ENCODE measurements around the gene DGLUCY.

DGLUCY gene

GRCh38 chr14:91159182-91159581 lies 45.3 kb downstream of the DGLUCY start:
- Histone ChIP-seq H2AFZ (ENCODE audit: low read depth, low read length) (no peak overlapping the region), H3K27ac (ENCODE audit: low read length) (no peak overlapping the region), H3K4me1 (ENCODE audit: insufficient read depth, low read length) (no peaks in the 10 kb centered on the region), H3K36me3 (ENCODE audit: insufficient read depth, low read length) (peaks cover 59% of the 10 kb centered on the region), H3K4me2 (ENCODE audit: insufficient read depth, low read length) (no peak overlapping the region), H3K9ac (ENCODE audit: low read depth, low read length) (no peak overlapping the region), H3K27me3 (ENCODE audit: insufficient read depth, low read length, poor library complexity) (no peaks in the 10 kb centered on the region), H3K9me3 (ENCODE audit: insufficient read depth, low read length, severe bottlenecking) (no peaks in the 10 kb centered on the region), H3K79me2 (ENCODE audit: insufficient read depth, low read length) (no peaks in the 10 kb centered on the region), H3K4me3 (ENCODE audit: low read depth in 1 of 2, low read length in 2 of 2) (no peak overlapping the region), H4K20me1 (ENCODE audit: insufficient read depth, low read length) (no peaks in the 10 kb centered on the region)
- ATAC-seq (ENCODE audit: insufficient read depth, low read depth) (no peak), DNase-seq (no peak)
- TF ChIP-seq EZH2 (IDR thresholded peaks at IDR 0.05; ENCODE audit: borderline replicate concordance, low read depth, low read length, severe bottlenecking) (no peak), CTCF (IDR thresholded peaks at IDR 0.05; ENCODE audit: borderline replicate concordance, extremely low read depth, low read length, poor library complexity, severe bottlenecking) (no peak)

GRCh38 chr14:91159906-91160305 lies 46.0 kb downstream of the DGLUCY start:
- H3K27ac ChIP-seq (ENCODE audit: low read length) = no peak overlapping the region
- no peaks in the 10 kb centered on the region for H3K9me3 ChIP-seq (ENCODE audit: insufficient read depth, low read length, severe bottlenecking)
- no peaks in the 10 kb centered on the region for H4K20me1 ChIP-seq (ENCODE audit: insufficient read depth, low read length)
- TF ChIP-seq EZH2 (IDR thresholded peaks at IDR 0.05; ENCODE audit: borderline replicate concordance, low read depth, low read length, severe bottlenecking) (no peak), CTCF (IDR thresholded peaks at IDR 0.05; ENCODE audit: borderline replicate concordance, extremely low read depth, low read length, poor library complexity, severe bottlenecking) (no peak)
- DNase-seq = no peak
- no peaks in the 10 kb centered on the region for H3K27me3 ChIP-seq (ENCODE audit: insufficient read depth, low read length, poor library complexity)
- H3K4me2 ChIP-seq (ENCODE audit: insufficient read depth, low read length) = no peak overlapping the region
- no peak overlapping the region for H2AFZ ChIP-seq (ENCODE audit: low read depth, low read length)
- peaks cover 66% of the 10 kb centered on the region for H3K36me3 ChIP-seq (ENCODE audit: insufficient read depth, low read length)
- ATAC-seq (ENCODE audit: insufficient read depth, low read depth) = no peak
- H3K9ac ChIP-seq (ENCODE audit: low read depth, low read length) = no peak overlapping the region
- no peaks in the 10 kb centered on the region for H3K4me1 ChIP-seq (ENCODE audit: insufficient read depth, low read length)
- H3K4me3 ChIP-seq (ENCODE audit: low read depth in 1 of 2, low read length in 2 of 2) = no peak overlapping the region
- no peaks in the 10 kb centered on the region for H3K79me2 ChIP-seq (ENCODE audit: insufficient read depth, low read length)

- TF ChIP-seq CTCF (IDR thresholded peaks at IDR 0.05; ENCODE audit: borderline replicate concordance, extremely low read depth, low read length, poor library complexity, severe bottlenecking) (no peak), EZH2 (IDR thresholded peaks at IDR 0.05; ENCODE audit: borderline replicate concordance, low read depth, low read length, severe bottlenecking) (no peak)
- Histone ChIP-seq H3K9ac (ENCODE audit: low read depth, low read length) (no peak overlapping the region), H3K4me2 (ENCODE audit: insufficient read depth, low read length) (no peak overlapping the region), H3K4me1 (ENCODE audit: insufficient read depth, low read length) (no peaks in the 10 kb centered on the region), H3K9me3 (ENCODE audit: insufficient read depth, low read length, severe bottlenecking) (no peaks in the 10 kb centered on the region), H3K27ac (ENCODE audit: low read length) (no peak overlapping the region), H3K79me2 (ENCODE audit: insufficient read depth, low read length) (no peaks in the 10 kb centered on the region), H3K4me3 (ENCODE audit: low read depth in 1 of 2, low read length in 2 of 2) (no peak overlapping the region), H4K20me1 (ENCODE audit: insufficient read depth, low read length) (no peaks in the 10 kb centered on the region), H2AFZ (ENCODE audit: low read depth, low read length) (no peak overlapping the region), H3K27me3 (ENCODE audit: insufficient read depth, low read length, poor library complexity) (no peaks in the 10 kb centered on the region), H3K36me3 (ENCODE audit: insufficient read depth, low read length) (peaks cover 83% of the 10 kb centered on the region)
- ATAC-seq (ENCODE audit: insufficient read depth, low read depth) (no peak), DNase-seq (no peak)
Observed at GRCh38 chr14:91163316-91163715, 49.4 kb downstream of the DGLUCY start.

GRCh38 chr14:91164676-91165075 lies 50.8 kb downstream of the DGLUCY start:
- ATAC-seq (ENCODE audit: insufficient read depth, low read depth) = no peak
- Histone ChIP-seq H3K36me3 (ENCODE audit: insufficient read depth, low read length) (peaks cover 84% of the 10 kb centered on the region), H3K9me3 (ENCODE audit: insufficient read depth, low read length, severe bottlenecking) (no peaks in the 10 kb centered on the region), H2AFZ (ENCODE audit: low read depth, low read length) (no peak overlapping the region), H3K79me2 (ENCODE audit: insufficient read depth, low read length) (no peaks in the 10 kb centered on the region), H4K20me1 (ENCODE audit: insufficient read depth, low read length) (no peaks in the 10 kb centered on the region), H3K27me3 (ENCODE audit: insufficient read depth, low read length, poor library complexity) (no peaks in the 10 kb centered on the region), H3K27ac (ENCODE audit: low read length) (no peak overlapping the region), H3K4me3 (ENCODE audit: low read depth in 1 of 2, low read length in 2 of 2) (no peak overlapping the region), H3K4me2 (ENCODE audit: insufficient read depth, low read length) (no peak overlapping the region), H3K4me1 (ENCODE audit: insufficient read depth, low read length) (no peaks in the 10 kb centered on the region), H3K9ac (ENCODE audit: low read depth, low read length) (no peak overlapping the region)
- TF ChIP-seq CTCF (IDR thresholded peaks at IDR 0.05; ENCODE audit: borderline replicate concordance, extremely low read depth, low read length, poor library complexity, severe bottlenecking) = no peak
- no peak for TF ChIP-seq EZH2 (IDR thresholded peaks at IDR 0.05; ENCODE audit: borderline replicate concordance, low read depth, low read length, severe bottlenecking)
- no peak for DNase-seq

All from DND-41 (cell line).